ENCODE measurements around the gene BRCC3.

DNA sequence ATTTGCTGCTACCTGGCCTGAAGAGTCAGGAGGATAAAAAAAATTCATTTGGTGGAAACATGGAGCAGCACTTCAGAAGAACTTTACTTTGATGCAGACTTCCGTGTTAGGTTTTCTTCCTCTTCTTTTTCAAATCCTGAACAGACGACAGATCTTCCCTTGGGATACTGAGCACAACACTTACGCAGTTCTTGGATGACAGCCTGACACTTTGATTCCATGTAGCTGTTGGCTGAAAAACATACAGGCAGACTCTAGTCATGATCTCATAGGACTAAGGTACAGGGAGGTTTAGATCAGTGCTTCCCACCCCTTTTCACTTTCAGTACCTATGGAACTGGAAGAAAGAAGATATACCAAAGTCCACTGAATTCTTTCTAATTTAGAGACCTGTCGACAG, 9.5 kb upstream of the BRCC3 start:
- TF ChIP-seq POLR2AphosphoS5 (IDR thresholded peaks at IDR 0.05; ENCODE audit: low read depth, low read length), result no peak
- no peak for TF ChIP-seq POLR2A (IDR thresholded peaks at IDR 0.05; ENCODE audit: low read depth, low read length)

Data from GM12891 (cell line).